ENCODE data around the gene HCN2.

Gene HCN2

GRCh38 chr19:589693-590395, at the start of gene HCN2:
HCN2 (plus strand) TSS chr19:589881; CDS start chr19:589946, 65 bp downstream.
- no peak for DNase-seq (ENCODE audit: low spot score)

- no peak for DNase-seq (ENCODE audit: low spot score)
Measured at GRCh38 chr19:540867-541637, 48.6 kb upstream of the HCN2 start.

- no peak for DNase-seq (ENCODE audit: low spot score)
Measured at GRCh38 chr19:541699-542098, 48.0 kb upstream of the HCN2 start.

- no peak for DNase-seq (ENCODE audit: low spot score)
Measured at GRCh38 chr19:542173-542866, 47.4 kb upstream of the HCN2 start.

- no peak for DNase-seq (ENCODE audit: low spot score)
Measured at GRCh38 chr19:543910-544608, 45.6 kb upstream of the HCN2 start, which contains the start of gene GZMM. GZMM (plus strand) TSS chr19:544053; CDS start chr19:544072, 19 bp downstream.

- no peak for DNase-seq (ENCODE audit: low spot score)
Measured at GRCh38 chr19:547117-547516, 42.6 kb upstream of the HCN2 start.

- no peak for DNase-seq (ENCODE audit: low spot score)
Measured at GRCh38 chr19:547836-548720, 41.6 kb upstream of the HCN2 start.

- no peak for DNase-seq (ENCODE audit: low spot score)
Measured at GRCh38 chr19:548886-549830, 40.5 kb upstream of the HCN2 start.

GRCh38 chr19:554817-555216, 34.9 kb upstream of the HCN2 start:
- no peak for DNase-seq (ENCODE audit: low spot score)

- no peak for DNase-seq (ENCODE audit: low spot score)
Measured at GRCh38 chr19:555474-555808, 34.2 kb upstream of the HCN2 start.

GRCh38 chr19:556611-557382, 32.9 kb upstream of the HCN2 start:
- DNase-seq (ENCODE audit: low spot score): no peak

GRCh38 chr19:558770-559439, 30.8 kb upstream of the HCN2 start:
- no peak for DNase-seq (ENCODE audit: low spot score)

- no peak for DNase-seq (ENCODE audit: low spot score)
Measured at GRCh38 chr19:560121-560520, 29.6 kb upstream of the HCN2 start.

- peak; percentile 84 for DNase-seq (ENCODE audit: low spot score)
Measured at GRCh38 chr19:566403-566802, 23.3 kb upstream of the HCN2 start.

GRCh38 chr19:566844-567243, 22.8 kb upstream of the HCN2 start:
- DNase-seq (ENCODE audit: low spot score): no peak

GRCh38 chr19:567296-567900, 22.3 kb upstream of the HCN2 start:
- DNase-seq (ENCODE audit: low spot score): no peak

- DNase-seq (ENCODE audit: low spot score): no peak
Measured at GRCh38 chr19:570251-570686, 19.4 kb upstream of the HCN2 start.

GRCh38 chr19:570937-571565, 18.6 kb upstream of the HCN2 start:
- DNase-seq (ENCODE audit: low spot score): peak; percentile 87
